ENCODE data around the gene UHRF2.

Gene UHRF2

GRCh38 chr9:6467006-6467625 lies 54.1 kb downstream of the UHRF2 start:
- no peak overlapping the region for H3K27ac ChIP-seq
- TF ChIP-seq ZFX (IDR thresholded peaks at IDR 0.05; ENCODE audit: borderline replicate concordance) (no peak), CTCF (IDR thresholded peaks at IDR 0.05) (no peak)

DNA sequence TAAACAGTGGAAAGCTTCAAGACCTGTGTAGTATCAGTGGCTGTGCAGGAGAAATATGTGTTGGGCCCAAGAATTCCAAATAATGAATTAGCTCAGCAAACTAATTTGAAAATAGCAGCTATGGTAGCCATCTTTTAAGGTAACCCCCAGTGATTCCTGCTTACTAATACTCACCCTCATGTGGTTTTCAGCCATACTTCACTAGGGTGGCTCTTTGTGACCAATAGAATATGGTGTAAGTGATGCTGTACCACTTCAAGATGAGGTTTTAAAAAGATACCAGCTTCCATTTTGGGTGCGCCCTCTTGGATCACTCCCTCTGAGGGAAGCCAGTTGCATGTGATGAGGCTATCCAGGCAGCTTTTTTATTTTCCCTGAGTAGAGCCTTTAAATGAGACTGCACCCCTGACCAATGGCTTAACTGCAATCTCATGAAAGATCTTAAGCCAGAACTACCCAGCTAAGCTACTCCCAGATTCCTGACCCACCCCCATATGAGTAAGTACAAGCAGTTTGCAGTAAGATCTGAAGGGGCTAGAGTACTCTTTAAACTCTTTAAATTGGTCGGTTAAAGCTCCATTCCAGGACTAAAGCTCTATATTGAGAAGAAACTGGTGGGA lies 58.3 kb downstream of the UHRF2 start:
- TF ChIP-seq CTCF (IDR thresholded peaks at IDR 0.05) (no peak), ZFX (IDR thresholded peaks at IDR 0.05; ENCODE audit: borderline replicate concordance) (no peak)
- no peak overlapping the region for H3K27ac ChIP-seq

- TF ChIP-seq ZFX (IDR thresholded peaks at IDR 0.05; ENCODE audit: borderline replicate concordance): no peak
- TF ChIP-seq CTCF (IDR thresholded peaks at IDR 0.05): no peak
- no peak overlapping the region for H3K27ac ChIP-seq
These were observed 60.2 kb downstream of the UHRF2 start for GRCh38 chr9:6473151-6473550.

DNA sequence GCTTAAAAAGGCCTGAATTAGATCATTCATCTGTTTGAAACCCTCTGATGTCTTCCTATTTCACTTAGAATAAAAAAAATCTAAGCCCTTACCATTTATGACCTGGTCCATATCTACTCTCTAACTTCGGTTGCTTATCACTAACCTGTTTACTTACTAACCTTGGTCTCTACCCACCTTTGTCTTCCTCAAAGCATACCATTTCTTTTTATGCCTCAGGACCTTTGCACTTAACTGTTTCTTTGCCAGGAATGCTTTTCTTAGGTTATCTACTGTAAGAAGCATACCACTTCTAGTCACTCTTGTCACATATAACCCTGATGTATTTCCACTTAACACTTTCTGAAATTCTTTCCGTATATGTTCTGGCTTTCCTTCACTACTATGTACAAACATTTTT lies 67.0 kb downstream of the UHRF2 start:
- H3K27ac ChIP-seq: no peak overlapping the region
- no peak for TF ChIP-seq CTCF (IDR thresholded peaks at IDR 0.05)
- no peak for TF ChIP-seq ZFX (IDR thresholded peaks at IDR 0.05; ENCODE audit: borderline replicate concordance)

GRCh38 chr9:6484210-6484609 lies 71.2 kb downstream of the UHRF2 start:
- TF ChIP-seq CTCF (IDR thresholded peaks at IDR 0.05): no peak
- no peak for TF ChIP-seq ZFX (IDR thresholded peaks at IDR 0.05; ENCODE audit: borderline replicate concordance)
- H3K27ac ChIP-seq: no peak overlapping the region

- no peak for TF ChIP-seq ZFX (IDR thresholded peaks at IDR 0.05; ENCODE audit: borderline replicate concordance)
- TF ChIP-seq CTCF (IDR thresholded peaks at IDR 0.05): no peak
- no peak overlapping the region for H3K27ac ChIP-seq
These were observed 75.4 kb downstream of the UHRF2 start for GRCh38 chr9:6488395-6488794.

- H3K27ac ChIP-seq: no peak overlapping the region
- TF ChIP-seq CTCF (IDR thresholded peaks at IDR 0.05) (no peak), ZFX (IDR thresholded peaks at IDR 0.05; ENCODE audit: borderline replicate concordance) (no peak)
These were observed 76.1 kb downstream of the UHRF2 start for GRCh38 chr9:6489099-6489498.
